ENCODE results near the gene CNKSR1. TPM values are rescaled to one million over a fixed set of nuclear protein-coding genes. Genes with fewer than 3 reads are reported as not detected.

CNKSR1 gene
- total RNA-seq, 2 experiments from 2014 or later: 2.5 TPM

- H3K4me3 ChIP-seq (ENCODE audit: low read depth, low read length, poor library complexity, severe bottlenecking): no peak overlapping the region
Observed at GRCh38 chr1:26158271-26158907, 18.9 kb upstream of the CNKSR1 start.

DNA sequence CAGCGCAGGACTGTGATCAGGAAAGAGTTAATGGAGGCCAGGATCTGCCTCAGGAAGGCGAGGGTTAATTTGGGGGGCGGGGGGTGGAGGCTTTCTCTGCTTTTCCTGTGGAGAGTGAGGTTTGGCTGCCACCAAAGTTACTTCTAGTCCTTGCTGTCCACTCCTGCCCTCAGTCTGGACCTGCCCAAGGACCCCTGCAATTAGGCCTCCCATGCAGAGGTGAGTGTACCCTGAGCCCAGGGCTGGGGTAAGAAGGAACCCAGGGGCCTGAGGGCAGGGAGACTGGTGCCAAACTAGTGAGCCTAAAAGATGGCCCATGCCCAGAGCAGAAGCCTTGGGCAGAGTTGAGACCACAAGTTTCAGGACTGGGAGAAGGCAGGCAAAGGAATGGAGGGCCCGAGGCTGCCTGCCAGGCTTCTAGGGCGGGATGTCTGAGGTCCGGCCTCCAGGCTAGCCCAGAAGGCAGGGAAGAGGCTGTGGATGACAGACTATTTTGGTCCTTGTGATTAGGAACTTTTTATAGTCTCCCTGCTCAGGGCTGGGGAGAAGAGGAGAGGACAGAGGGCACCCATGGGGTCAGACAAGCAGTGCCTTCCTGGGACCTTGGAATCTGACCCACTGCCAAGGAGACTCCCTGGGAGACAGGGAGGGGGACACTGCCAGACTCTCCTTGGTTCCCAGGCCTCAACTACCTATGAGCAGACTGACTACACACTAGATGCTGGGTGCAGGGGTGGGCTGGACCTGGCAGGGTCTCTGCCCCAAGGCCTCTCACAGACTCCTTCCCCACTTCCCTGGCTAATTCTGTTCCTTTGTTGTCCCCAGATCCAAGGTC lies 18.2 kb upstream of the CNKSR1 start, which contains the start of gene FAM110D:
TSS of gene FAM110D (plus strand) at position 172 of the 835 bp plus-strand sequence. CDS start 2,213 bp downstream, outside the sequence.
- H3K27ac ChIP-seq (ENCODE audit: low read depth, low read length, poor library complexity, severe bottlenecking): no peak within 1 kb of the TSS
- H3K4me2 ChIP-seq (ENCODE audit: low read length): no peak within 1 kb of the TSS
- ChIA-PET POLR2A (no interaction called here), CTCF (ENCODE audit: unreplicated experiment) (no interaction called here)
- H3K9me2 ChIP-seq (ENCODE audit: insufficient read depth, low read length): no peaks in the 10 kb centered on the region
- no peak within 1 kb of the TSS for H2AFZ ChIP-seq (ENCODE audit: low read length)
- intact Hi-C loops (cut with micrococcal nuclease; ENCODE audit: unreplicated experiment): no loop called here
- no peak within 1 kb of the TSS for H3K4me3 ChIP-seq (ENCODE audit: low read depth, low read length, poor library complexity, severe bottlenecking)
- no peaks in the 10 kb centered on the region for H3K79me2 ChIP-seq (ENCODE audit: insufficient read depth, low read depth, low read length)
- BruUV-seq (replicated peaks): no TSS peak
- no peaks in the 10 kb centered on the region for H3K36me3 ChIP-seq (ENCODE audit: insufficient read depth, low read length)
- no peaks in the 10 kb centered on the region for H4K20me1 ChIP-seq (ENCODE audit: insufficient read depth, low read length)
- H3K9me3 ChIP-seq (ENCODE audit: low read length): no peaks in the 10 kb centered on the region
- H3K4me1 ChIP-seq (ENCODE audit: insufficient read depth, low read length, poor library complexity, severe bottlenecking): peaks cover 11% of the 10 kb centered on the region
- DNase-seq (ENCODE audit: low spot score): no peak
- TF ChIP-seq CTCF (conservative IDR thresholded peaks at IDR 0.05; ENCODE audit: low read length): no peak
- TF ChIP-seq EZH2phosphoT487 (IDR thresholded peaks at IDR 0.05; ENCODE audit: borderline replicate concordance, low read depth, low read length): no peak

More at GRCh38 chr1:26158271-26158907, 18.9 kb upstream of the CNKSR1 start:
- no peak overlapping the region for H3K4me2 ChIP-seq (ENCODE audit: low read length)
- DNase-seq (ENCODE audit: low spot score): no peak
- H3K36me3 ChIP-seq (ENCODE audit: insufficient read depth, low read length): no peaks in the 10 kb centered on the region
- H4K20me1 ChIP-seq (ENCODE audit: insufficient read depth, low read length): no peaks in the 10 kb centered on the region
- ChIA-PET POLR2A (no interaction called here), CTCF (ENCODE audit: unreplicated experiment) (no interaction called here)
- H2AFZ ChIP-seq (ENCODE audit: low read length): no peak overlapping the region
- H3K9me2 ChIP-seq (ENCODE audit: insufficient read depth, low read length): no peaks in the 10 kb centered on the region
- BruUV-seq (replicated peaks): no TSS peak
- intact Hi-C loops (cut with micrococcal nuclease; ENCODE audit: unreplicated experiment): no loop called here
- no peak for TF ChIP-seq EZH2phosphoT487 (IDR thresholded peaks at IDR 0.05; ENCODE audit: borderline replicate concordance, low read depth, low read length)
- no peak for TF ChIP-seq CTCF (conservative IDR thresholded peaks at IDR 0.05; ENCODE audit: low read length)
- no peak overlapping the region for H3K27ac ChIP-seq (ENCODE audit: low read depth, low read length, poor library complexity, severe bottlenecking)
- peaks cover 11% of the 10 kb centered on the region for H3K4me1 ChIP-seq (ENCODE audit: insufficient read depth, low read length, poor library complexity, severe bottlenecking)
- H3K79me2 ChIP-seq (ENCODE audit: insufficient read depth, low read depth, low read length): no peaks in the 10 kb centered on the region
- no peaks in the 10 kb centered on the region for H3K9me3 ChIP-seq (ENCODE audit: low read length)

GRCh38 chr1:26159743-26160039 lies 17.6 kb upstream of the CNKSR1 start:
- TF ChIP-seq CTCF (conservative IDR thresholded peaks at IDR 0.05; ENCODE audit: low read length): no peak
- TF ChIP-seq EZH2phosphoT487 (IDR thresholded peaks at IDR 0.05; ENCODE audit: borderline replicate concordance, low read depth, low read length): no peak
- no peak for DNase-seq (ENCODE audit: low spot score)
- Histone ChIP-seq H3K4me1 (ENCODE audit: insufficient read depth, low read length, poor library complexity, severe bottlenecking) (peaks cover 11% of the 10 kb centered on the region), H3K36me3 (ENCODE audit: insufficient read depth, low read length) (no peaks in the 10 kb centered on the region), H3K79me2 (ENCODE audit: insufficient read depth, low read depth, low read length) (no peaks in the 10 kb centered on the region), H3K9me3 (ENCODE audit: low read length) (no peaks in the 10 kb centered on the region), H3K4me2 (ENCODE audit: low read length) (no peak overlapping the region), H4K20me1 (ENCODE audit: insufficient read depth, low read length) (no peaks in the 10 kb centered on the region), H3K9me2 (ENCODE audit: insufficient read depth, low read length) (no peaks in the 10 kb centered on the region), H3K27ac (ENCODE audit: low read depth, low read length, poor library complexity, severe bottlenecking) (no peak overlapping the region), H3K4me3 (ENCODE audit: low read depth, low read length, poor library complexity, severe bottlenecking) (no peak overlapping the region), H2AFZ (ENCODE audit: low read length) (no peak overlapping the region)
- intact Hi-C loops (cut with micrococcal nuclease; ENCODE audit: unreplicated experiment): no loop called here
- CTCF ChIA-PET (ENCODE audit: unreplicated experiment): no interaction called here
- no TSS peak for BruUV-seq (replicated peaks)
- POLR2A ChIA-PET: no interaction called here

Data from OCI-LY7 (cell line).